HG02981 (cell line): Measurements from ENCODE around the gene ZNF524.

Experiments used
- ATAC-seq: cut with Tn5 transposase; IDR thresholded peaks from one replicate; pipeline ENCODE4 v1.9.1; 2021; ENCODE audit warnings: mild to moderate bottlenecking, moderate library complexity; ENCODE audit not compliant: unreplicated experiment

The ZNF524 gene

GRCh38 chr19:55601084-55601483, 996 bp downstream of the ZNF524 start:
- ATAC-seq = no peak

- no peak for ATAC-seq
Measured at GRCh38 chr19:55602104-55603001, 2.3 kb downstream of the ZNF524 start.

GRCh38 chr19:55603115-55603514, 3.0 kb downstream of the ZNF524 start:
- ATAC-seq = no peak

- ATAC-seq = no peak
Measured at GRCh38 chr19:55603581-55604292, 3.6 kb downstream of the ZNF524 start.

GRCh38 chr19:55605207-55605636, 5.1 kb downstream of the ZNF524 start:
- ATAC-seq = peak; percentile 69

- peak; percentile 8 for ATAC-seq
Measured at GRCh38 chr19:55605637-55606470, 5.8 kb downstream of the ZNF524 start, which contains the start of gene ZNF865. Gene ZNF865 (plus strand): TSS chr19:55605647. CDS start chr19:55613619, 7,972 bp downstream.

- ATAC-seq = no peak
Measured at GRCh38 chr19:55606471-55606787, 6.3 kb downstream of the ZNF524 start.

- no peak for ATAC-seq
Measured at GRCh38 chr19:55606817-55607216, 6.7 kb downstream of the ZNF524 start.

GRCh38 chr19:55609326-55609725, 9.2 kb downstream of the ZNF524 start:
- no peak for ATAC-seq

- ATAC-seq = no peak
Measured at GRCh38 chr19:55611300-55611982, 11.4 kb downstream of the ZNF524 start.

- ATAC-seq = no peak
Measured at GRCh38 chr19:55611983-55612645, 12.0 kb downstream of the ZNF524 start.

- no peak for ATAC-seq
Measured at GRCh38 chr19:55613396-55613795, 13.3 kb downstream of the ZNF524 start.

GRCh38 chr19:55613930-55614710, 14.0 kb downstream of the ZNF524 start:
- ATAC-seq = no peak

GRCh38 chr19:55614711-55615542, 14.8 kb downstream of the ZNF524 start:
- ATAC-seq = no peak

- ATAC-seq = no peak
Measured at GRCh38 chr19:55615543-55616394, 15.7 kb downstream of the ZNF524 start.

- ATAC-seq = no peak
Measured at GRCh38 chr19:55616395-55616875, 16.3 kb downstream of the ZNF524 start.

GRCh38 chr19:55617426-55617825, 17.3 kb downstream of the ZNF524 start:
- no peak for ATAC-seq
